CD14-positive monocyte (primary cell): ENCODE results near the gene C3orf18. TPM values are rescaled to one million over a fixed set of nuclear protein-coding genes. Genes with fewer than 3 reads are reported as not detected.

Experiments
- DNase-seq, 3 donors: peaks; one replicate each; pipeline ENCODE4 v3.0.0-alpha.2; 2011 to 2022
- H2AFZ ChIP-seq: 2 replicates; pipeline ENCODE4 v1.6.0; 2012; ENCODE audit warnings: mild to moderate bottlenecking, low read depth, low read length, inconsistent platforms; ENCODE audit not compliant: insufficient read depth, poor library complexity, severe bottlenecking
- H3K27ac ChIP-seq, 2 donors: 1 replicate in 1 of 2; 2 replicates in 1 of 2; pipeline ENCODE4 v1.5.1; 2012 to 2013; ENCODE audit warnings: low read length in 2 of 2, control low read depth in 1 of 2, inconsistent platforms in 1 of 2, low read depth in 1 of 2, mild to moderate bottlenecking in 1 of 2
- H3K27me3 ChIP-seq, 2 donors: one replicate each; pipeline versions ENCODE4 v1.6.0 to v1.6.1; 2011 to 2013; ENCODE audit warnings: low read length in 2 of 2; ENCODE audit not compliant: control insufficient read depth in 2 of 2, insufficient read depth in 2 of 2
- H3K36me3 ChIP-seq, 2 donors: replicated peaks in 1 of 2; 1 replicate in 1 of 2; 2 replicates in 1 of 2; pipeline versions ENCODE4 v1.5.1 to v1.6.1; 2012 to 2013; ENCODE audit warnings: low read length in 2 of 2, control low read depth in 1 of 2, inconsistent platforms in 1 of 2, mild to moderate bottlenecking in 1 of 2; ENCODE audit not compliant: insufficient read depth in 2 of 2, control insufficient read depth in 1 of 2
- H3K4me1 ChIP-seq, 2 donors: 1 replicate in 1 of 2; 2 replicates in 1 of 2; pipeline versions ENCODE4 v1.5.1 to v1.6.1; 2012 to 2013; ENCODE audit warnings: low read length in 2 of 2, control low read depth in 1 of 2, inconsistent platforms in 1 of 2, mild to moderate bottlenecking in 1 of 2, moderate library complexity in 1 of 2; ENCODE audit not compliant: insufficient read depth in 2 of 2, control insufficient read depth in 1 of 2
- H3K4me2 ChIP-seq: replicated peaks from 2 replicates; pipeline ENCODE3; 2012; ENCODE audit warnings: low read length, moderate library complexity, mild to moderate bottlenecking; ENCODE audit not compliant: poor library complexity, severe bottlenecking; ENCODE audit errors: extremely low read depth
- H3K4me3 ChIP-seq, 3 experiments: fragments of 200-600 bp in 1 of 3; sonication (generic) in 1 of 3; replicated peaks in 1 of 3; 1 replicate in 2 of 3; 2 replicates in 1 of 3; pipeline ENCODE4 v1.5.1; 2011 to 2013; ENCODE audit warnings: low read length in 3 of 3, mild to moderate bottlenecking in 3 of 3, control low read depth in 2 of 3, low read depth in 2 of 3, inconsistent platforms in 1 of 3, moderate library complexity in 1 of 3
- H3K79me2 ChIP-seq: 2 replicates; pipeline ENCODE4 v1.6.0; 2012; ENCODE audit warnings: mild to moderate bottlenecking, control low read depth, inconsistent platforms, low read length, moderate library complexity; ENCODE audit not compliant: insufficient read depth
- H3K9ac ChIP-seq: 2 replicates; pipeline ENCODE4 v1.6.0; 2017; ENCODE audit warnings: low read length, mild to moderate bottlenecking; ENCODE audit not compliant: insufficient read depth, poor library complexity, severe bottlenecking
- H3K9me3 ChIP-seq, 2 donors: replicated peaks in 1 of 2; 1 replicate in 1 of 2; 2 replicates in 1 of 2; pipeline versions ENCODE4 v1.5.1 to v1.6.1; 2012 to 2013; ENCODE audit warnings: low read length in 2 of 2, control low read depth in 1 of 2; ENCODE audit not compliant: control insufficient read depth in 1 of 2, insufficient read depth in 1 of 2
- H4K20me1 ChIP-seq: 2 replicates; pipeline ENCODE4 v1.6.0; 2012; ENCODE audit warnings: mild to moderate bottlenecking, low read length, control low read depth, moderate library complexity; ENCODE audit not compliant: insufficient read depth
- H3K27ac Mint-ChIP-seq, 7 donors: one replicate each; pipeline ENCODE4 v1.8.0; 2020; ENCODE audit warnings: mild to moderate bottlenecking in 7 of 7, mixed read lengths in 7 of 7, moderate library complexity in 6 of 7, inconsistent platforms in 2 of 7
- H3K27me3 Mint-ChIP-seq, 3 donors: one replicate each; pipeline ENCODE4 v1.8.0; 2021 to 2022; ENCODE audit warnings: low read depth in 3 of 3, mild to moderate bottlenecking in 3 of 3, mixed read lengths in 3 of 3, moderate library complexity in 3 of 3, inconsistent platforms in 1 of 3
- H3K36me3 Mint-ChIP-seq, 2 donors: one replicate each; pipeline ENCODE4 v1.8.0; 2020; ENCODE audit warnings: mixed read lengths in 2 of 2, inconsistent platforms in 1 of 2, mild to moderate bottlenecking in 1 of 2
- H3K4me1 Mint-ChIP-seq: one replicate; pipeline ENCODE4 v1.8.0; 2020; ENCODE audit warnings: mild to moderate bottlenecking, mixed read lengths
- H3K4me3 Mint-ChIP-seq, 2 donors: one replicate each; pipeline ENCODE4 v1.8.0; 2020; ENCODE audit warnings: mild to moderate bottlenecking in 2 of 2, mixed read lengths in 2 of 2, moderate library complexity in 1 of 2
- H3K9me3 Mint-ChIP-seq, 7 donors: one replicate each; pipeline ENCODE4 v1.8.0; 2020 to 2022; ENCODE audit warnings: mixed read lengths in 7 of 7, mild to moderate bottlenecking in 6 of 7, moderate library complexity in 6 of 7, inconsistent platforms in 2 of 7
- WGBS: methylation state at CpG from one replicate; pipeline ENCODE4 v1.1.5; 2013; ENCODE audit warnings: missing lambda C conversion rate; ENCODE audit not compliant: insufficient coverage; 5-methylcytosine and 5-hydroxymethylcytosine counted together
- intact Hi-C, 2 donors: fragments of 100-400 bp; cut with micrococcal nuclease; formaldehyde crosslinking; loops; one replicate each; pipeline versions ENCODE4 v1.15.0 to v1.15.1; 2023
- polyA plus RNA-seq, 3 donors: library from polyadenylated mRNA; depleted of rRNA in 1 of 3; unstranded in 2 of 3; stranded (reverse) in 1 of 3; fragments of 300-500 nt in 2 of 3; fragments of >200 nt in 1 of 3; fragmentation: Illumina TruSeq in 2 of 3; gene quantifications; 1 replicate in 2 of 3; 2 replicates in 1 of 3; pipeline ENCODE4 v1.2.3, GENCODE V29; 2012 to 2021
- TF ChIP-seq, protein P1 (sequence below): fragments of 200-600 bp; IDR thresholded peaks from one replicate; pipeline ENCODE4 v1.8.0; 2022; ENCODE audit warnings: antibody characterized with exemption, mild to moderate bottlenecking

C3orf18 gene
- polyA plus RNA-seq, 3 donors, result 0.18 to 1.5 (median 0.76) TPM

DNA sequence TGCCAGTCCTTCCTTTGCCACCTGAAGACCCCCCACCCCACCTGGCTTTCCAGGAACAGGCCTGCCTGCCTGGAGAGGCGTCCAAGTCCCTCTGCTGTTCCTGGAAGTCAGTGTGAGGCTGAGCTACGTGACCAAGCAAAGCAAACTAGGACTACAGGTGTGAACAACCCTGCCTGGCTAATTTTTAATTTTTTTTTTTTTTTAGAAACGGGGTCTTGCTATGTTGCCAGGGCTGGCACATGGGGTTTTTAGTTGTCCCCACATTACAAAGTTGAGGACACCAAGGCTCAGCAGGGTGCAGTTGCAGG, 19.2 kb upstream of the C3orf18 start:
- Histone ChIP-seq H2AFZ (no peak overlapping the region), H3K79me2 (no peaks in the 10 kb centered on the region), H3K4me3 (no peak overlapping the region), H3K9ac (no peak overlapping the region), H3K4me2 (no peak overlapping the region), H3K4me1 (peaks cover 42 to 50% of the 10 kb centered on the region in 2 donors), H3K27ac (no peak overlapping the region), H3K36me3 (peaks cover 2 to 7% of the 10 kb centered on the region in 2 donors), H3K27me3 (no peaks in the 10 kb centered on the region), H3K9me3 (no peaks in the 10 kb centered on the region), H4K20me1 (no peaks in the 10 kb centered on the region)
- Mint-ChIP-seq H3K9me3 (peaks cover 0 to 1% (median 0%) of the 10 kb centered on the region in 7 donors), H3K27me3 (peaks cover 0 to under 1% (median 0%) of the 10 kb centered on the region in 3 donors), H3K36me3 (peaks cover 16 to 27% of the 10 kb centered on the region in 2 donors), H3K4me1 (peaks cover 40% of the 10 kb centered on the region), H3K4me3 (no peak overlapping the region), H3K27ac (peak overlapping the region in 2 of 7 donors; percentile 20 to 28)
- DNase-seq, result no peak
- TF ChIP-seq, protein P1, sequence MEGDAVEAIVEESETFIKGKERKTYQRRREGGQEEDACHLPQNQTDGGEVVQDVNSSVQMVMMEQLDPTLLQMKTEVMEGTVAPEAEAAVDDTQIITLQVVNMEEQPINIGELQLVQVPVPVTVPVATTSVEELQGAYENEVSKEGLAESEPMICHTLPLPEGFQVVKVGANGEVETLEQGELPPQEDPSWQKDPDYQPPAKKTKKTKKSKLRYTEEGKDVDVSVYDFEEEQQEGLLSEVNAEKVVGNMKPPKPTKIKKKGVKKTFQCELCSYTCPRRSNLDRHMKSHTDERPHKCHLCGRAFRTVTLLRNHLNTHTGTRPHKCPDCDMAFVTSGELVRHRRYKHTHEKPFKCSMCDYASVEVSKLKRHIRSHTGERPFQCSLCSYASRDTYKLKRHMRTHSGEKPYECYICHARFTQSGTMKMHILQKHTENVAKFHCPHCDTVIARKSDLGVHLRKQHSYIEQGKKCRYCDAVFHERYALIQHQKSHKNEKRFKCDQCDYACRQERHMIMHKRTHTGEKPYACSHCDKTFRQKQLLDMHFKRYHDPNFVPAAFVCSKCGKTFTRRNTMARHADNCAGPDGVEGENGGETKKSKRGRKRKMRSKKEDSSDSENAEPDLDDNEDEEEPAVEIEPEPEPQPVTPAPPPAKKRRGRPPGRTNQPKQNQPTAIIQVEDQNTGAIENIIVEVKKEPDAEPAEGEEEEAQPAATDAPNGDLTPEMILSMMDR, result no peak
- WGBS, result no CpG with 5 or more reads among the region's 3 CpGs
- intact Hi-C loops, result no loop called here

DNA sequence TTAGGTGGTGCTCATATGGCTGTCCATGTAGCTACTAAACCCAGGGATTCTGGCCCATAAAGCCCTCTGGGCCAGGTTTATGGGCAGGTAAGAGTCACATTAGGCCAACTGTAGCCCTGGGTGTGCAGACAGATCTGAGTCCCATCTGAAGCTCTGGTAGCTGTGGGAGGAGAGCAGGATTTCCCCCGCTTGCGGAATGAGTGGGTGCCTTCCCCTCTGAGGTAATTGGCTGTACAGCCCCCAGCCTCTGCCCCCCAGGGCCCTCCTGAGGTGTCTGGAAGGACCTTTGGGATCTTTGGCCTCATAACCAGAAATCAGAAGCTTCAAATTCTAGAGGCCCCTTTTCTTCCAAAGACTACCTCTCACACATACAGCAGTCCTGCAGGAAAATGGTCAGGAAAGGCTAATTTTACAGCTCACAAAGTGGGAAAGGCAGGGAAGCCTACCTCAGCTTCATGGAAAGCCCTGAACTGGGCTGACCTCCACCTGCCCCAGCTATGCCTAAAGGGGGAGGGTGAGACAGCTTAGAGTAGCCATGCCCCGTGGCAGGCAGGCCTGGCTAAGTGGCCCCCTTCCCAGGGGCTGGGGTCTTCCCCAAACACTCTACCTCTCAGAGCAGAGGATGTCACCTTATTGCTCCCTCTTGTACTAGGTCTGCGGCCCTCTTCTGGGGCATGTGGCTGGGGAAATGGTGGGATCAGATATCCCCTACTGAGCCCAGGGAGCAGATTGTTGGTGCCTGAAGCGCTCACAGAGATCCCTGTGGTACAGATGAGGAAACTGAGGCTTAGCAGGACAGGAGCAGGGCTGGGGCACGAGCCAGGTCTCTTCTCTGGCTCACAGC, 18.6 kb upstream of the C3orf18 start:
- WGBS, result 100% methylated on average over 3 of the region's 6 CpGs
- Histone ChIP-seq H3K36me3 (peaks cover 2 to 8% of the 10 kb centered on the region in 2 donors), H3K27ac (no peak overlapping the region), H3K4me2 (no peak overlapping the region), H2AFZ (no peak overlapping the region), H3K4me1 (peaks cover 37 to 44% of the 10 kb centered on the region in 2 donors), H3K79me2 (no peaks in the 10 kb centered on the region), H3K4me3 (no peak overlapping the region), H4K20me1 (no peaks in the 10 kb centered on the region), H3K27me3 (no peaks in the 10 kb centered on the region), H3K9ac (no peak overlapping the region), H3K9me3 (no peaks in the 10 kb centered on the region)
- TF ChIP-seq, protein P1, result no peak
- Mint-ChIP-seq H3K27ac (no peak overlapping the region), H3K4me1 (peaks cover 37% of the 10 kb centered on the region), H3K36me3 (peaks cover 18 to 27% of the 10 kb centered on the region in 2 donors), H3K4me3 (no peak overlapping the region), H3K27me3 (no peaks in the 10 kb centered on the region), H3K9me3 (peaks cover 0 to 1% (median 0%) of the 10 kb centered on the region in 7 donors)
- DNase-seq, result no peak
- intact Hi-C loops, result no loop called here
